GM20431 (cell line): Measurements from ENCODE around the gene SRMS.

Experiments
- in situ Hi-C: fragments of 300-500 bp; cut with MseI, MboI; formaldehyde crosslinking; loops from one replicate; pipeline ENCODE4 v1.15.0; 2020; ENCODE audit warnings: low sequenced_read_pairs; ENCODE audit not compliant: unreplicated experiment

The SRMS gene, protein sequence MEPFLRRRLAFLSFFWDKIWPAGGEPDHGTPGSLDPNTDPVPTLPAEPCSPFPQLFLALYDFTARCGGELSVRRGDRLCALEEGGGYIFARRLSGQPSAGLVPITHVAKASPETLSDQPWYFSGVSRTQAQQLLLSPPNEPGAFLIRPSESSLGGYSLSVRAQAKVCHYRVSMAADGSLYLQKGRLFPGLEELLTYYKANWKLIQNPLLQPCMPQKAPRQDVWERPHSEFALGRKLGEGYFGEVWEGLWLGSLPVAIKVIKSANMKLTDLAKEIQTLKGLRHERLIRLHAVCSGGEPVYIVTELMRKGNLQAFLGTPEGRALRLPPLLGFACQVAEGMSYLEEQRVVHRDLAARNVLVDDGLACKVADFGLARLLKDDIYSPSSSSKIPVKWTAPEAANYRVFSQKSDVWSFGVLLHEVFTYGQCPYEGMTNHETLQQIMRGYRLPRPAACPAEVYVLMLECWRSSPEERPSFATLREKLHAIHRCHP

DNA sequence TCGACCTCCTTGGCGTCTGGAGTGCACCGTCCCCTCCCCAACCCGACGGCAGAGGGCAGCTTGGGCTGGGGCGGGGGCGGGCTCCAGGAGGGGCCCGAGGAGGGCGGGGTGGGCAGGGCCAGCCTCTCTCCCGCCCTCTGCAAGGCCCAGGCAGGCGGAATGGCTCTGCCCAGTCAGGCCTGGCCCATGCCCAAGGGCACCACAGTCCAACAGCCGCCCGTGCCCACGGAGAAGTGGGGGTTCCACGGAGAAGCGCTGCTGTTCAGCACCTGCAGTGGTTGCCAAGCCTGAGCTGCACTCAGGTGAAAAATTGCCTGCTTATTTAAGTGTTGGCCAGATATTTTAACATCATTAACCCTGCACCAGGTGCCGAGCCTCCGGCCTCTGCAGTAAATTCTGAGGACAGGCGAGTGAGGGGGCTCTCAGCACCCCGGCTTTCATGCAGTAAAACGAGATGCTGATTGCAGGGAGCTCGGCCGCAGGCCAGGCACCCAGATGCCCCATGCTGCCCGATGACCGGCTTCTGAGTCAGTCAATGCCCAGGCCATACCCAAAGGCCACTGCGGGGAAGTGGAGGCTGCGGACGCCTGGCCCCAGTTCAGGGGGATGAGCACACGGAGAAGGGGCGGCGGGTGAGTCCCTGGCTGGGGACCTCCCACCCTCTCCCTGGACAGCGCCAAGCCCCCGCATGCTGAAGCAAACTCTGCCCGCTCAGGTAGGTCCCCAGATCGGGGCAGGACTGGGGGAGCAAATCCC lies at the start of gene SRMS:
TSS of gene SRMS (minus strand) at position 25 of the 756 bp plus-strand sequence. CDS start 286 bp downstream, outside the sequence.
- in situ Hi-C loops: no loop called here

DNA sequence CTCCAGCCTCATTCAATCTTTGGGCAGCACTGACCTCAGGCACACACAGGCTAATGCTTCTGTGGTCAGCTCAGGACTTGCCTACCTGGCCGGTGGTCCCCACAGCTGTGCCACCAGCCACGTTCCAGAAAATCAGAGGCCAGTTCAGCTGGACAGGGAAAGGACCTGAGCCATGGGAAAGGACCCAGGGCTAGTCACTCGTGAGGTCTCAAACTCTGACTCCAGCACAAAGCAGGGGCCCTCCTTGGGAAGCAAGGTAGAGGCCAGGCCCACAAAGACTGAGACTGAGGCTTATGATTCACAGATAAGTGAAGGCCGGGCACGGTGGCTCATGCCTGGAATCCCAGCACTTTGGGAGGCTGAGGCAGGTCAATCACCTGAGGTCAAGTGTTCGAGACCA lies 48.9 kb upstream of the SRMS start:
- in situ Hi-C loops: no loop called here

DNA sequence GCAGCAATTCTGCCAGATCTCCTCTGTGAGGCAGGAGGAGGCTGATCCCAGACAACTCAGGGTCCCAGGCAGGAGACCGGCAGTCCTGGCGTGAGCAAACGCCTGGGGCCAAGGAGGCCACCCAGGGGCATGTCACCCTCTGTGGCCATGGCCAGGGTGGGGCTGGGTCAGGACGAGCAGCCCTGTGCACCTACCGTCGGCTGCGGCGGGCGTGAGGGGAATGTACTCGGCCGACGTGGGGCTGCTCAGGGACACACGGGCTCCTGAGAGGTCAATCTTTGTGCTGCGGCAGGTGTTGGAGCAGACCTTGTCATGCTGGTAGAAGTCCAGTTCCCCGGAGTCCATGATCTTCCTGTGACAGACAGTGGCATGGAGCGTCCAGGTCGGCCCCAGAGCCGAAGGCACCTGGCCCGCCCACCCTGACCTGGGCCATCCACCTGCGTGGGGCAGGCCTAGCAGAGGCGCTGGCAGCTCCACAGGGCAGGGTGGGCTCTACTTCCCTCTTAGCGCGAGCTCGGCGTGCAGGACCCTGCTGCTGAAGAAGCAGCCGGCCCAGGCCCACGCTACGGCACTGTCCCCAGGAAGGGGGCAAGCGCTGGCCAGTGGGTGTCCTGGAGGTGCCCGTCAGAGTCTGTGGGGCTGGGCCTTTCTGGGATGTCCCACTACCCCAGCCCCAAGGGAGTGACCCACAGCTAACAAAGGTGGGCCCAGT lies 48.0 kb upstream of the SRMS start:
- in situ Hi-C loops: no loop called here

DNA sequence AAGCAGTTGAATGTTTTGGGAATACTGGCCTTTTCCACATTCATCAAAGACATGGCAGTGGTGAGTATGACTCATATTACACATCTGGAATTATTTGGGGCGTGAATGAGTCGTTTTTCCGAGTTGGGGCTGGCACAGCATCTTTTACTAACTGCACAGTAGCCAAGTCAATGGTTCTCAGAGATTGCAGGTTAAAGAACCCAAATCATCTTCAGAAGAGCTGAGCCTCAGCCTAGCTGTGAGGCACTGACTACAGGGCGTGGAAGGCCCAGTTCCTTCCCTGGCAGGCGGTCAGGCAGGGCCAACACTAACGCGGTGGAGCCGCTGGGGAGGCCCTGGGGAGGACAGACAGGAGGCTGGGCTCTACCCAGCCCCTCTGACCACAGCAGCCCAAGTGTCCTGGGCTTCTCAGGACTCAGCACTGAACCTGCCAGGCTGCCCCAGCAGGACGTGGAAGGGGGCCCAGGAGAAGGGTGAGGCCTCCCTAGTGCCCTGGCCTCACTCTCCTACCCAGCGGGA lies 46.6 kb upstream of the SRMS start:
- in situ Hi-C loops: no loop called here

DNA sequence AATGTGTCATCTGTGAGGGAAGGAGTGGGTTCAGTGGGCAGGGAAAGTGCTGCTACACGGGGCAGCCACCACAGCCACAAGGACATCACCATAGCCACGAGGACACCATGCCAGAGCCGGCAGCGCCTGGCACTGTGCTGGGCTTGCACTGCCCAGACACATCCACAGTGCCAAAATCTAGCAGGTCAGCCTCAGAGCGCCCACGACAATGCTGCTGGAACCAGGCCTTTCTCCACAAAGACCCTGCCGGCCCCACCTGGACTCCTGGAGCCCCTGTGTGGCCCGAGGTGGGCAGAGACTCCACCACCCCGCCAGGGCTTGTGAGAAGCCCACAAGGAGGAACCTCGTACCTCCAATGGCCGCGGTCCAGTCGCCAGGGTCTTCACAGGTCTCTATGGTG lies 45.1 kb upstream of the SRMS start:
- in situ Hi-C loops: no loop called here

DNA sequence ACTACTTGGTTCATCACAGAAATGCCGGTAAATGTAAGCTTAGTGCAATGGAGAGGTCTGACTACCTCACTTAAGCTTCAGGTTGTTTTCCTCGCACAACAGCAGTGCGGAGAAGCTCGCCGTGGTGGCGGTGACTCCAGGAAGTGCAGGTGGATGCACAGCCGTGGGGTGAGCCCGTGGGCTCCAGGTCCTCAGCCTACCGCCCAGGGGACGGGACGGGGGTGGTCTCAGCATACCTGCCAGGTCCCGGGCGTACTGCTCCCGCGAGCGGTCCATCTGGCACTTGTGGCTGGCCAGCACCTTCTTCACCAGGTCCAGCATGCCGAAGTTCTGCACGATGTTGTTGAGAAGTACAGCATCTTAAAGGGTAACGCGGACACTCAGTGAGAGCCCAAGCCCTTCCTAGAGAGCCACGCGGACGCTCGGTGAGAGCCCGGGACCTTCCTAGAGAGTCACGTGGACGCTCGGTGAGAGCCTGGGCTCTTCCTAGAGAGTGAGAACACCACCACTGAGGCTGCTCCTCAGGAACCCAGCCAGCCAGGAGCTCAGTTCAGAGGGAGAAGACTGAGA lies 44.3 kb upstream of the SRMS start:
- in situ Hi-C loops: no loop called here

DNA sequence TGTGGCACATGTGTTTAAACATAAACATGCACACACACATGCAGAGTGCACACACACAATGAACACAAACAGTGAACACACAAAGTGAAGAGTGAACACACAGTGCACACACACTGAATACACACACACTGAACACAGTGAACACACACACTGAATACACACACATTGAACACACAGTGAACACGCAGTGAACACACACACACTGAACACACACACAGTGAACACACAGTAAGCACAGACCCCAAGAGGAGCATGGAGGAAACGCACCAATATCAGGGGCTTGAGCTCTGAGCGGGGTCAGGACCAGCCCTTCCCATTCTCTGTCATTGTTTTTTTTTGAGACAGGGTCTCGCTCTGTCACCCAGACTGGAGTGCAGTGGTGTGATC lies 43.6 kb upstream of the SRMS start:
- in situ Hi-C loops: no loop called here

DNA sequence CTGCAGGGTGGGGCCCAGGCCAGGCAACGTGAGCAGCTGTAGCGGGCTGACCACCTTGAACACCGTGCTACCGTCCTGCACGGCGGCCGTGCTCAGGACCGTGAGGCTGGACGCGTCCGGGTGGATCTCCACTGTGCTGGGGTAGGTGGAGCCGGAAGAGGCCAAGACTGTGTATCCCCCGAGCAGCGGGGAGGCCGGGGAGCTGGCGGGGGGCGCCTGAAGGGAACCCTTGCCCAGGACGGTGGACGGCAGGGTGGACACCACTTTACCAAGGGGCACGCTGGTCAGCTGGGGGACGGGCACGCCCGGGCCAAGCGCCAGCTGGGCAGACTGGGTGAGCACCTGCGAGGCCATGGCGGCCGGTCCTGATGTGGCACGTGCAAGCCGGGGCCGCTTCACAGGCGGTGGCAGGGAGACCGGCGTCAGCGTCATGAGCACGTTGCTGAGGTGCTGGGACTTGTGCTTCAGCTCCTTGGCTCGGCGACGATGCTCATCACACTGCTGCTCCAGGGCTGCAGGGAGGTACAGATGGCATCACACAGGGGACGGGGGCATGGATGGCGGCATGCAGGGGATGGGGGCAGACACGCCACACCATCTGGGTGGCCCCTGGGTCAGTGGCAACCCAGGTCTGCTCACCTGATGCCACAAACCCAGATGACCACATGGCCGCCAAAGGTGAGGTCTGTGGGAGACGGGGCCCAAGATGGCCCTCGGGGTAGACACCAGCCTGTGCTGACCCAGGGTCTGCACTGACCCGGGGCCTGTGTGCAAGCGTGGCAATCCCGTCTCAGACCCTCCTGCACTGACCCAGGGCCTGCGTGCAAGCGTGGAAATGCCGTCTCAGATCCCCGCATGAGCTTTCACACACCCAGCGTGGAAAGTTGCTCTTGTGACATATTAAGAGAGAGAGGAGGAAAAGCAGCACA lies 42.9 kb upstream of the SRMS start:
- in situ Hi-C loops: no loop called here

DNA sequence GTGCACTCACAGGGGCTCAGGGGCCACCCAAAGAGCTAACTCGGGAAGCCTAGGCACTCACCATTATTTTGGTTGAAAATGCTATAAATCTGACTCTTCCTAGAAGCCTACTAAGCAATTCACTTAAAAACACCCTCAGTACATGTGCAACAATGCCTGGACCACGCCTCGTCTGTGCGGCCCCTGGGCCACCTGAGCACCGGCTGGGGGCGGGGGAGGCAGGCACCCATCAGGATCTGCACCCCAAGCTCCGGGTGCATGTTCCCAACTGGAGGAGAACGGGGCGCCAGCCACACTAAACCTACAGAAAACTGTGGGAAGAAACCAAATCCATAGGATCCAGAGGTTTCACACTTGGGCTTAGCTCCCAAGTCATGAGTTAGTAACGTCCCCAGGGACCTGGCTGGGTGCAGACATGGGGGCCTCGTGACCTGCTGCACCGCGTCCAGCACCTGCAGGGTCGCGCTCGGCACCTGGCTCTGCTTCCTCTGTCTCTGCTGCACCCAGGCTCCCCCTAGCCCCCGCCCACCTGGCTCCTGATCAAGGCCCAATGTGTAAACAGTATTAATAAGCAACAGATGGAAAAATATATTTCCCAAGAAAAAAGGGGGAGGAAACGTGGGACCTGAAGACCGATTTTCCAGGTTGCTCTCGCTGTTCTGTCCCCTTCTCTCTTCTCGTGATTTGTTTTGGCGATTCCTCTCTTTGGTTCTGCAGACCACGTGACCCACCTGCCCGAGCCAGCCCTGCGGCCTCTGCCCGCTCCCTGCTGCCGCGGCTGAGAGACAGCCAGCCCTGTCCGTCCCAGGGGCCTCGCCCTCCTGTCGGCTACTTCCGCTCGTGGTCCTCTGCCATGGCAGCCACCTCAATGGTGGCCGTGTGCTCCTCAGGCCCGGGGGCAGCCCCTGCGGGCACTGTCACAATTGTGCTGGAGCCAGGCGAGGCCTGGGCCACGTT lies 42.0 kb upstream of the SRMS start:
- in situ Hi-C loops: no loop called here

DNA sequence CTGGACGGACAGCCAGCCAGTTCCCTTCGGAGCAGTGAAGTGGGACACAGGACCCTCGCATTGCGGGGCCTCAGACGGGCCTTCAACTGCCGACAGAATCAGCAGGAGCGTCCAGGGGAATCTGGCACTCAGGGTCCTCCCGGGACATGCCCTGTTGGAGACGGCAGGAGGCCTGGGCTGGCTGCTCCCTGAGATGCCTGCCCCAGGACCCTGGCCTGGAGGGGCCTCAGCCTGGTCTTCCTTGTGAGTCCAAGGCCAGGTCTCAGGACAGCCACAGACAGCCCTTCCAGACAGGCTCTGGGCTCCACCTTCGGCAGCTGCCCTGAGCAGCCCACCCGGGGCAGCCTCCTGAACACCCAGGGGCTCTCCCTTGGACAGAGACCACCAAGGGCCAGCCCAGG lies 41.1 kb upstream of the SRMS start:
- in situ Hi-C loops: no loop called here

DNA sequence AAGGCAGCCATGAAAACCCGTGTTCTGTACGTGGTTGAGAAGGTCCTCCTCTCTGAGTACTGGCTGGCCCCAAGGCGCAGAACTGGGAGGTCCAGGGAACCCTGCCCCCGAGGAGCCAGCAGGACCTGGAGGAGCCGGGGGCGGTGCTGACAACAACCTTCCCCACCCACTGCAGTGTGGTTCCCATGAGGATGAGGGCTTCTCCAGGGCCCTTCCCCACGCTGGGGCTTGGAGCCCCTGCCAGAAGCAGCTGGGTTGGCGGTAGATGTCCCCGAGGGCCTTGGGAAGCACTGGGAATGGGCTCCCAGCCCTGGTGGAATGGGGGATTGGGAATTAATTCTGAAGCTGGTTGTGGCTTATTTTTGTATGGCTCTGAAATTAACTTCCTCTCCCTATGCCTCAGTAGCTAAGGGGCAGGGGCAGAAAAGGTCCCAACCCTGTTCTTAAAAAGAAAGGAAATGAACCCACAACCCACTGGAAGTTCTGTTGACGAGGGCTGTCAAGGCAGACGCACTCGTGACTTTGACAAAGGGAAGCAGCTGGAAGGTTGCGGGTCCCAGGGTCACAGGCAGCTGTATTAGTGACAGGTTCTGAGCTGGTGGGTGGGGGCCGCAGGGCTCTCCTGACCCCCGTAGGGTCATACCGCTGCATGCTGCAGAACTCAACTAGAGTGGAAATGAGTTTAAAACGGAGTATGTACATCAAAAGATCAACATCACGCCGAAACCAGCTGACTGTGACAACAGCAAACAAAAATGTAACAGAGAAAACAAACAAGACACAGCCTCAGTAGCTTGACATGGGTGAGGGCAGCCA lies 40.4 kb upstream of the SRMS start:
- in situ Hi-C loops: no loop called here

DNA sequence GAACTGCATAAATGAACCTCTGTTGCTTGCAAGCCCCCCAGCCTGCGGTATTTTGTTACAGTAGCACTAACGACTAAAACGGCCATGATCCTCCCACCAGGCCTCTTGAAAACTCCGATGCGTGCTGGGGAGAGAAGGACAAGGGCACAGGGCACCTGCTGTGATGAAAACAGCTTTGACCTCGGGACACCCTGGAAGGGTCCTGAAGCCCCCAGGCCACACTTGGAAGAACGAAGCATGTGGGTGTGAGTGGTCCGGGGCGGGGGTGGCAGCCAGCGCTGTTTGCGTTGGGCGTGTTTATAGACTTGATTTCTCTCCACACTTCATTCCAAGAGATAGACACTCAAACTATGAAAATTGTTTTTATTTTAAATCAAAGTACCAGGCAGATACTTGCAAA lies 39.7 kb upstream of the SRMS start:
- in situ Hi-C loops: no loop called here

DNA sequence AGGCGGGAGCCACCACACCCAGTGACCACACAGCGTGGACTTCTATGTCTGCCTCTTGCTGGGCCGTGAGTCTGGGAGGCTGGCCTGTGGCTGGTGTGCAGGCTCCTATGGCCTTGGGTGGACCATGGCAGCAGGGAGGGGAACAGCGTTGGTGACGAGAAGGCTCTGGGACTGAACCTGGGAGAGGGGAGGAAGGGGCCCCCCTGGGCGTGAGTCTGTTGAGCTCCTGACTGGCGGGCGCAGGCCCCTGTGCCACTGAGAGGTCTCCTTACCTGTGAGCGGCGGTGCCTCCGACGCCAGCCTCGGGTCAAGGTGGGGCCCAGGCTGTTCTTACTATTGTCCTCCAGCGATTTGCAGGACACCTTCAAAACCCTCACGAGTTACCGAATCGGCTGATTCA lies 39.2 kb upstream of the SRMS start:
- in situ Hi-C loops: no loop called here

DNA sequence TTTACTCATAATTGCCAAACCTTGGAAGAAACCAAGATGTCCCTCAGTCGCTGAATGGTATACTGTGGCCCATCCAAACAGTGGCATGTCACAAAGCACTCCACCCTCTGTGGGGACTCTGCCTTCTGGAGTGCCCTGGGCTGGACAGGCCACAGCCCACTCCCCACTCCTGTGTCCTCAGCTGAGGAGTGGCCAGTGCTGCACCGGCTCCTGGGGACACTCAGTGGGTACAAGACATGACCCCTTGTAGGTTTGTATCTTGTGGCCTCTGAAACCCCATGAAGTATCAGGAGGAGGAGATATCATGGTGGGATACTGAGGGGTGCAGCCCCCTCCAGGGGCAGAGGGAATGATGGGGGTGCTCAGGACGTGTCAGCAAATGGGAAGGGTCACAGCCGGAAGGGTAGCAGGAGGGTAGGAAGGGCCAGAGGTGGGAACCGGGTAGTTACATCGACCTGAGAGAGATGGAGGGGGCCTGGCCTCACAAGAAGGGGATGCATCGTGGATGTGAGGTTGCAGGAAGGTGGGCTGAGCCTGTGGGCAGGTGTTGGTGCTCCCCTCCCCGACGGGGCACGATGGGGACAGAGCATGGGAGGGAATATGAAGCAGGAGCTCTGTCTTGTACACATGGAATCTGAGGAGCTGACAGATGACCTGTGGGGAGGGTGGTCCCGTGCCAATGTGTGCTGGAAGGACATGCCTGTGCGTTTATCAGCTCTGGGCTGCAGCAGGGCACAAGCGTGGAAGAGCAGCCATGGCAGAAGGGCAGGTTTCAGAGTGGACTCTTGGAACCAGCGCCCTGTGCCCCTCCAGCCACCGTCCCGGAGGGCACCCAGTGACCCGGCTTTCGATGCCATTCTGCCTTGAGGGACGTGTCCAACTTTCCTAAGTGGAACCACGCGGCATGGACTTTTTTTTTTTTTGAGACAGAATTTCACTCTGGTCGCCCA lies 38.3 kb upstream of the SRMS start:
- in situ Hi-C loops: no loop called here

DNA sequence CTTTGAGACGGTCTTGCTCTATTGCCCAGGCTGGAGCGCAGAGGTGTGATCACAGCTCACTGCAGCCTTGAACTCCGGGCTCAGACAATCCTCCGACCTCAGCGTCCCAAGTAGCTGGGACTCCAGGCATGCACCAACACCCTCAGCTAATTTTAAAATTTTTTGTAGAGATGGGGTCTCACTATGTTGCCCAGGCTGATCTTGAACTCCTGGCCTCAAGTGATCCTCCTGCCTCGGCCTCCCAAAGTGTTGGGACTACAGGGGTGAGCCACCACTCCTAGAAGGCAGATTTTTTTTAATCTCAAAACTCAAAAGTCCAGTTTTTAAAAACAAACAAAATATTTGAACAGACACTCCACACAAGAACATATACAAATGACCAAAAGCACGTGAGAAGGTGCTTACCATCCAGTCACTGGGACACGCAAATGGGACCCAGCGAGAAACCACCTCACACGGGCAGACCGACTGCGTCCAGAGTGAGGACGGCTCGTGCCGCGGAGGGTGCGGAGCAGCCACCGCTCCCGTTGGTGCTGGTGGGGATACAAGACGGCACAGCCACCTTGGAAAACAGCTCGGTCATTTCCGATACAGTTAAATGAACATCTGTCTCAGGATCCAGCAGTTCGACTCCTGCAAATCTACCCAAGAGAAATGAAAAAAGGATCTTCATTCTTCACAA lies 35.0 kb upstream of the SRMS start:
- in situ Hi-C loops: no loop called here
